SK-N-SH (cell line): ENCODE data around the gene PLOD1. TPM values are rescaled to one million over a fixed set of nuclear protein-coding genes. Genes with fewer than 3 reads are reported as not detected.
"Not testable (repeated sequence)": the region's sequence is repeated elsewhere in the genome, so short reads cannot be mapped to it uniquely, and the experiment has no call there.

Experiments used
- CTCF ChIA-PET: fragments of 300-600, 350-600 bp; formaldehyde crosslinking; extraction: SDS; loops from one replicate; lab custom pipeline; 2021; lab: Yijun Ruan, JAX
- POLR2A ChIA-PET: fragments of 350-600 bp; sonication (Branson Sonifier 250); formaldehyde crosslinking; extraction: SDS; loops from one replicate; lab custom pipeline; 2020; ENCODE audit warnings: antibody characterized with exemption, inconsistent platforms; lab: Yijun Ruan, JAX
- DNase-seq: peaks from one replicate; pipeline ENCODE4 v3.0.0; 2012
- H2AFZ ChIP-seq: fragments of 200-600 bp; sonication (generic); 2 replicates; pipeline ENCODE4 v1.8.1; 2016; ENCODE audit warnings: antibody characterized with exemption, mild to moderate bottlenecking, low read depth
- H3F3A ChIP-seq: fragments of 200-600 bp; sonication (generic); replicated peaks from 2 replicates; pipeline ENCODE3; 2016; ENCODE audit warnings: antibody characterized with exemption, mild to moderate bottlenecking; ENCODE audit not compliant: insufficient read depth
- H3K27ac ChIP-seq, 2 experiments: fragments of 200-500 bp in 1 of 2; fragments of 200-600 bp in 1 of 2; sonication (Bioruptor generic) in 1 of 2; sonication (generic), shearing (Covaris generic) in 1 of 2; 2 replicates each; pipeline versions ENCODE4 v1.5.1 to v1.6.1; 2014 to 2016; ENCODE audit warnings: low read depth in 2 of 2, inconsistent platforms in 1 of 2, low read length in 1 of 2, mild to moderate bottlenecking in 1 of 2, mixed read lengths in 1 of 2
- H3K27me3 ChIP-seq: fragments of 200-600 bp; sonication (generic), shearing (Covaris generic); 2 replicates; pipeline ENCODE4 v1.6.1; 2016; ENCODE audit warnings: mixed run types; ENCODE audit not compliant: insufficient read depth
- H3K36me3 ChIP-seq, 2 experiments: fragments of 200-500 bp in 1 of 2; fragments of 200-600 bp in 1 of 2; sonication (Bioruptor generic) in 1 of 2; sonication (generic) in 1 of 2; replicated peaks in 1 of 2; 2 replicates each; pipeline versions ENCODE3 to v1.5.1; 2014 to 2016; ENCODE audit warnings: low read length in 1 of 2, mild to moderate bottlenecking in 1 of 2; ENCODE audit not compliant: insufficient read depth in 2 of 2, control insufficient read depth in 1 of 2
- H3K4me1 ChIP-seq, 2 experiments: fragments of 200-500 bp in 1 of 2; fragments of 200-600 bp in 1 of 2; sonication (Bioruptor generic) in 1 of 2; sonication (generic), shearing (Covaris generic) in 1 of 2; 2 replicates each; pipeline versions ENCODE4 v1.5.1 to v1.6.1; 2014 to 2016; ENCODE audit warnings: low read depth in 1 of 2, low read length in 1 of 2, mixed run types in 1 of 2; ENCODE audit not compliant: insufficient read depth in 2 of 2, control insufficient read depth in 1 of 2
- H3K4me2 ChIP-seq: fragments of 200-600 bp; sonication (generic), shearing (Covaris generic); 2 replicates; pipeline ENCODE4 v1.6.1; 2017; ENCODE audit warnings: mixed run types
- H3K4me3 ChIP-seq, 2 experiments: fragments of 200-500 bp in 1 of 2; fragments of 200-600 bp in 1 of 2; sonication (Bioruptor generic) in 1 of 2; sonication (generic), shearing (Covaris generic) in 1 of 2; 2 replicates each; pipeline versions ENCODE4 v1.5.1 to v1.8.1; 2014 to 2016; ENCODE audit warnings: low read depth in 2 of 2, inconsistent platforms in 1 of 2, low read length in 1 of 2, mild to moderate bottlenecking in 1 of 2, mixed read lengths in 1 of 2, moderate library complexity in 1 of 2
- H3K79me2 ChIP-seq: fragments of 200-600 bp; sonication (generic); 2 replicates; pipeline ENCODE4 v1.8.1; 2017; ENCODE audit warnings: mild to moderate bottlenecking; ENCODE audit not compliant: insufficient read depth
- H3K9ac ChIP-seq: fragments of 200-600 bp; sonication (generic); 2 replicates; pipeline ENCODE4 v1.6.1; 2017; ENCODE audit warnings: mixed run types
- H3K9me2 ChIP-seq: fragments of 200-600 bp; sonication (generic); 2 replicates; pipeline ENCODE4 v1.6.1; 2017; ENCODE audit warnings: mixed run types
- H3K9me3 ChIP-seq: fragments of 200-600 bp; sonication (generic); 2 replicates; pipeline ENCODE4 v1.6.1; 2017; ENCODE audit warnings: mixed run types, mild to moderate bottlenecking, moderate library complexity
- H4K20me1 ChIP-seq: fragments of 200-600 bp; sonication (generic); 2 replicates; pipeline ENCODE4 v1.6.1; 2017; ENCODE audit warnings: mild to moderate bottlenecking, mixed run types; ENCODE audit not compliant: insufficient read depth
- CHD2 ChIP-seq: fragments of 150-350 bp; IDR thresholded peaks from 2 replicates; pipeline ENCODE4 v1.6.1; 2018; ENCODE audit warnings: low read length; ENCODE audit not compliant: partially characterized antibody
- EZH2phosphoT487 ChIP-seq: fragments of 200-600 bp; sonication (generic); IDR thresholded peaks from 2 replicates; pipeline ENCODE4 v1.6.1; 2017; ENCODE audit warnings: low read depth, mixed run types, mild to moderate bottlenecking, antibody characterized with exemption, moderate library complexity, borderline replicate concordance
- GATA2 ChIP-seq: sonication (generic); formaldehyde crosslinking; IDR thresholded peaks from 2 replicates; pipeline ENCODE4 v1.5.0; 2020; ENCODE audit warnings: mild to moderate bottlenecking, missing genetic modification reagents
- MEF2A ChIP-seq: IDR thresholded peaks from 2 replicates; pipeline ENCODE4 v1.4.0; 2012; ENCODE audit warnings: low read depth, borderline replicate concordance
- MXI1 ChIP-seq: IDR thresholded peaks from 2 replicates; pipeline ENCODE4 v1.6.1; 2012; ENCODE audit warnings: mild to moderate bottlenecking, low read depth, low read length, improper control_type of control experiment
- POLR2AphosphoS5 ChIP-seq: IDR thresholded peaks from 2 replicates; pipeline ENCODE4 v1.6.1; 2012; ENCODE audit warnings: low read depth, low read length
- RAD21 ChIP-seq: IDR thresholded peaks from 2 replicates; pipeline ENCODE4 v1.6.1; 2012; ENCODE audit warnings: mild to moderate bottlenecking, low read length
- RCOR1 ChIP-seq: fragments of 150-350 bp; IDR thresholded peaks from 2 replicates; pipeline ENCODE4 v1.6.1; 2017; ENCODE audit warnings: antibody characterized with exemption, low read length
- RFX5 ChIP-seq: IDR thresholded peaks from 2 replicates; pipeline ENCODE4 v1.6.1; 2012; ENCODE audit warnings: mild to moderate bottlenecking, improper control_type of control experiment, low read length
- SIN3A ChIP-seq: IDR thresholded peaks from 2 replicates; pipeline ENCODE4 v1.6.1; 2012; ENCODE audit warnings: low read depth, mild to moderate bottlenecking, low read length, moderate library complexity, borderline replicate concordance
- TCF12 ChIP-seq: IDR thresholded peaks from 2 replicates; pipeline ENCODE4 v1.4.0; 2012
- WGBS: methylation state at CpG from one replicate; pipeline ENCODE4 v1.1.6; 2017; ENCODE audit warnings: low lambda C conversion rate; 5-methylcytosine and 5-hydroxymethylcytosine counted together
- polyA plus RNA-seq, 3 experiments: library from polyadenylated mRNA; depleted of rRNA; stranded (reverse); fragments of >200 nt; gene quantifications; 2 replicates each; pipeline ENCODE4 v1.2.3, GENCODE V29; 2012
- TF ChIP-seq, protein P1 (sequence below): IDR thresholded peaks from 2 replicates; pipeline ENCODE4 v1.6.1; 2012; ENCODE audit warnings: mild to moderate bottlenecking, low read depth, low read length, moderate library complexity
- TF ChIP-seq, protein P2 (sequence below): IDR thresholded peaks from 2 replicates; pipeline ENCODE4 v1.4.0; 2012; ENCODE audit warnings: low read depth, borderline replicate concordance
- TF ChIP-seq, protein P3 (sequence below): fragments of 200-600 bp; sonication (generic); IDR thresholded peaks from 2 replicates; pipeline ENCODE4 v1.6.1; 2017; ENCODE audit warnings: antibody characterized with exemption, mild to moderate bottlenecking, moderate library complexity

PLOD1 gene
- polyA plus RNA-seq, 1 of the 3 experiments (the other 2 are of a cell fraction): 257 TPM

DNA sequence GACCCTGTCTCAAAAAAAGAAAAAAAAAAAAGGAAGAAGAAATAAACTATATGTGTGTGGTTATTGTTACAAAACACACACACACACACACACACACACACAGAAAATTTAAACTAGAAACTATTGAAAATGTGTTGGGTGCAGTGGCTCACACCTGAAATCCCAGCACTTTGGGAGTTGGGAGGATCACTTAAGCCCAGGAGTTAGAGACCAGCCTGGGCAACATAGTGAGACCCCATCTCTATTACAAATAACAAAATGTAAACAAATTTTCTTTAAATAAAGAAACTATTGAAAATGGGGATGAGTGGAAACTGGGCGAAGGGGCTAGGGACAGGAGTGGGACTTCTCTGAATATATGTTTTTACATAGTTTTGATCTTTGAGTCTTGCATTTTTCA is 31.3 kb upstream of the PLOD1 start (continued):
- TF ChIP-seq CHD2: no peak

DNA sequence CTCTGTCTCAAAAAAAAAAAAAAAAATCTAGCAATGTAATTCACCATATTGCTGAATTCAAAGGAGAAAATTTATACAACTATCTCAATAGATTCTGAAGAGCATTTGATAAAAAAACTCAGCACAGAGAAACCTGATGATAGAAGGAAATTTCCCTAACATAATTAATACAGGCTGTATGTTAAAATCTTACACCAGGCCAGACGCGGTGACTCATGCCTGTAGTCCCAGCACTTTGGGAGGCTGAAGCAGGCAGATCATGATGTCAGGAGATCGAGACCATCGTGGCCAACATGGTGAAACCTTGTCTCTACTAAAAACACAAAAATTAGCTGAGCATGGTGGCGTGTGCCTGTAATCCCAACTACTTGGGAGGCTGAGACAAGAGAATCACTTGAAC is 30.4 kb upstream of the PLOD1 start:
- CTCF ChIA-PET: interaction anchor here (0.7 to 14.8 kb wide), 3 partner anchors 62 to 184 kb away, joined by 3 to 316 read pairs (median 3); partner anchors contain the start of gene NPPA
- WGBS: 68% methylated on average over 5 of the region's 5 CpGs
- H4K20me1 ChIP-seq, POLR2A ChIA-PET, H3K4me3 ChIP-seq, H3K79me2 ChIP-seq, H3K9me2 ChIP-seq, H3K36me3 ChIP-seq, H3F3A ChIP-seq, H3K27ac ChIP-seq, DNase-seq, H3K9ac ChIP-seq, H3K4me2 ChIP-seq, H3K4me1 ChIP-seq, H2AFZ ChIP-seq, H3K9me3 ChIP-seq, H3K27me3 ChIP-seq: not testable (repeated sequence)

DNA sequence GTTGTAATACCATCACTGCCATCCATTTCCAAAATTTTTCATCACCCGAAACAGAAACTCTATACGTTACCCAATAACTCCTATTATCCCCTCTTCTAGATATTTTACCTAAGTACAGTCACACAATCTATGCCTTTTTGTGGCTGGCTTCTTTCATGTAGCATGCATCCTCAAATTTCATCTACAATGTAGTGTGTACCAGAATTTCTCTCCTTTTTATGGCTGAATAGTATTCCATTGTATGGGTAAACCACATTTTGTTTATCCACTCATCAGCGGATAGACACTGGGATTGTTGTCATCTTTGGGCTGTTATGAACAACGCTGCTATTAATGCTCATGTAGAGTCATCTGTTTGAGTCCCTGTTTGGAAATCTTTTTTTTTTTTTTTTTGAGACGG is 29.5 kb upstream of the PLOD1 start:
- Histone ChIP-seq H3K4me1 (peaks cover 0 to 3% of the 10 kb centered on the region in 2 experiments; a peak in 1 of 4 replicates), H3K79me2 (no peaks in the 10 kb centered on the region), H3K27me3 (no peaks in the 10 kb centered on the region), H3K27ac (no peak overlapping the region), H3K36me3 (no peaks in the 10 kb centered on the region), H4K20me1 (no peaks in the 10 kb centered on the region), H3F3A (peaks cover 9% of the 10 kb centered on the region), H3K4me3 (no peak overlapping the region), H3K9me2 (no peaks in the 10 kb centered on the region), H3K9ac (no peak overlapping the region), H2AFZ (no peak overlapping the region), H3K9me3 (no peaks in the 10 kb centered on the region), H3K4me2 (no peak overlapping the region)
- TF ChIP-seq EZH2phosphoT487: no peak
- TF ChIP-seq RFX5: no peak
- no peak for TF ChIP-seq POLR2AphosphoS5
- TF ChIP-seq MXI1: no peak
- TF ChIP-seq RAD21: no peak
- no peak for TF ChIP-seq RCOR1
- CTCF ChIA-PET: interaction anchor here (14.8 kb wide), 1 partner anchor 63 kb away, joined by 316 read pairs; the partner anchor contains the start of gene NPPA
- no peak for DNase-seq
- POLR2A ChIA-PET: no interaction called here
- 95% methylated on average over 5 of the region's 5 CpGs for WGBS

DNA sequence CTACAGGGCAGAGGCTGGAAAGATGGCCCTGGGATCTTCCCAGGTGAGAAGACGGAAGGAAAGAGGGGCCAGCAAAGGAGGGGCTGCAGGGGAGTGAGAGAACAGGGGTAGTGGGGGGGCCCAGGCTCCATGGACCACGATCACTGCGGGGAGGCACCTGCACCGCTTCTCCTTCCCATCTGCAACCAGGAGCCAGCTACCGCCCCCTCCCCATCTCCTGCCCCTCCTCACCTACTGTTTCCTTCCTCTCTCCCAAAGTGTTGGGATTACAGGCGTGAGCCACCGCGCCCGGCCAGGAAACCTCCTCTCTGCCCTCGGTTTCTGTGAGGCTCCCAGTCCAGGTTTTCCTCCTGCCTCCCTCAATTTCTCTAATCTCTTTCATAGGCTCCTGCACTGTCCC is 27.6 kb upstream of the PLOD1 start:
- POLR2A ChIA-PET: interaction anchor here (3.8 kb wide), 1 partner anchor 65 kb away, joined by 34 read pairs; no protein-coding TSS in a partner anchor
- TF ChIP-seq, protein P1, sequence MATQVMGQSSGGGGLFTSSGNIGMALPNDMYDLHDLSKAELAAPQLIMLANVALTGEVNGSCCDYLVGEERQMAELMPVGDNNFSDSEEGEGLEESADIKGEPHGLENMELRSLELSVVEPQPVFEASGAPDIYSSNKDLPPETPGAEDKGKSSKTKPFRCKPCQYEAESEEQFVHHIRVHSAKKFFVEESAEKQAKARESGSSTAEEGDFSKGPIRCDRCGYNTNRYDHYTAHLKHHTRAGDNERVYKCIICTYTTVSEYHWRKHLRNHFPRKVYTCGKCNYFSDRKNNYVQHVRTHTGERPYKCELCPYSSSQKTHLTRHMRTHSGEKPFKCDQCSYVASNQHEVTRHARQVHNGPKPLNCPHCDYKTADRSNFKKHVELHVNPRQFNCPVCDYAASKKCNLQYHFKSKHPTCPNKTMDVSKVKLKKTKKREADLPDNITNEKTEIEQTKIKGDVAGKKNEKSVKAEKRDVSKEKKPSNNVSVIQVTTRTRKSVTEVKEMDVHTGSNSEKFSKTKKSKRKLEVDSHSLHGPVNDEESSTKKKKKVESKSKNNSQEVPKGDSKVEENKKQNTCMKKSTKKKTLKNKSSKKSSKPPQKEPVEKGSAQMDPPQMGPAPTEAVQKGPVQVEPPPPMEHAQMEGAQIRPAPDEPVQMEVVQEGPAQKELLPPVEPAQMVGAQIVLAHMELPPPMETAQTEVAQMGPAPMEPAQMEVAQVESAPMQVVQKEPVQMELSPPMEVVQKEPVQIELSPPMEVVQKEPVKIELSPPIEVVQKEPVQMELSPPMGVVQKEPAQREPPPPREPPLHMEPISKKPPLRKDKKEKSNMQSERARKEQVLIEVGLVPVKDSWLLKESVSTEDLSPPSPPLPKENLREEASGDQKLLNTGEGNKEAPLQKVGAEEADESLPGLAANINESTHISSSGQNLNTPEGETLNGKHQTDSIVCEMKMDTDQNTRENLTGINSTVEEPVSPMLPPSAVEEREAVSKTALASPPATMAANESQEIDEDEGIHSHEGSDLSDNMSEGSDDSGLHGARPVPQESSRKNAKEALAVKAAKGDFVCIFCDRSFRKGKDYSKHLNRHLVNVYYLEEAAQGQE: no peak
- TF ChIP-seq SIN3A (no peak), MXI1 (no peak), MEF2A (no peak), GATA2 (CRISPR knock-in tag) (no peak), TCF12 (no peak)
- TF ChIP-seq, protein P2, sequence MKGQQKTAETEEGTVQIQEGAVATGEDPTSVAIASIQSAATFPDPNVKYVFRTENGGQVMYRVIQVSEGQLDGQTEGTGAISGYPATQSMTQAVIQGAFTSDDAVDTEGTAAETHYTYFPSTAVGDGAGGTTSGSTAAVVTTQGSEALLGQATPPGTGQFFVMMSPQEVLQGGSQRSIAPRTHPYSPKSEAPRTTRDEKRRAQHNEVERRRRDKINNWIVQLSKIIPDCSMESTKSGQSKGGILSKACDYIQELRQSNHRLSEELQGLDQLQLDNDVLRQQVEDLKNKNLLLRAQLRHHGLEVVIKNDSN: no peak
- TF ChIP-seq, protein P3, sequence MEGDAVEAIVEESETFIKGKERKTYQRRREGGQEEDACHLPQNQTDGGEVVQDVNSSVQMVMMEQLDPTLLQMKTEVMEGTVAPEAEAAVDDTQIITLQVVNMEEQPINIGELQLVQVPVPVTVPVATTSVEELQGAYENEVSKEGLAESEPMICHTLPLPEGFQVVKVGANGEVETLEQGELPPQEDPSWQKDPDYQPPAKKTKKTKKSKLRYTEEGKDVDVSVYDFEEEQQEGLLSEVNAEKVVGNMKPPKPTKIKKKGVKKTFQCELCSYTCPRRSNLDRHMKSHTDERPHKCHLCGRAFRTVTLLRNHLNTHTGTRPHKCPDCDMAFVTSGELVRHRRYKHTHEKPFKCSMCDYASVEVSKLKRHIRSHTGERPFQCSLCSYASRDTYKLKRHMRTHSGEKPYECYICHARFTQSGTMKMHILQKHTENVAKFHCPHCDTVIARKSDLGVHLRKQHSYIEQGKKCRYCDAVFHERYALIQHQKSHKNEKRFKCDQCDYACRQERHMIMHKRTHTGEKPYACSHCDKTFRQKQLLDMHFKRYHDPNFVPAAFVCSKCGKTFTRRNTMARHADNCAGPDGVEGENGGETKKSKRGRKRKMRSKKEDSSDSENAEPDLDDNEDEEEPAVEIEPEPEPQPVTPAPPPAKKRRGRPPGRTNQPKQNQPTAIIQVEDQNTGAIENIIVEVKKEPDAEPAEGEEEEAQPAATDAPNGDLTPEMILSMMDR: no peak

More for the DNA sequence above, 27.6 kb upstream of the PLOD1 start:
- Histone ChIP-seq H3K4me1 (peaks cover 0 to 3% of the 10 kb centered on the region in 2 experiments; a peak in 1 of 4 replicates), H3K9me2 (no peaks in the 10 kb centered on the region), H3K79me2 (no peaks in the 10 kb centered on the region), H3F3A (peaks cover 9% of the 10 kb centered on the region), H3K9ac (no peak overlapping the region), H3K4me3 (no peak overlapping the region), H3K9me3 (no peaks in the 10 kb centered on the region), H3K4me2 (no peak overlapping the region), H3K27ac (no peak overlapping the region), H3K36me3 (no peaks in the 10 kb centered on the region), H3K27me3 (no peaks in the 10 kb centered on the region), H4K20me1 (no peaks in the 10 kb centered on the region), H2AFZ (no peak overlapping the region)
- DNase-seq: no peak
- 90% methylated on average over 10 of the region's 10 CpGs for WGBS
- CTCF ChIA-PET: interaction anchor here (1.6 to 3.2 kb wide), 3 partner anchors 14 to 69 kb away, joined by 10 to 22 read pairs (median 11); no protein-coding TSS in a partner anchor
